ENCODE data around the gene ITGA8. TPM values are rescaled to one million over a fixed set of nuclear protein-coding genes. Genes with fewer than 3 reads are reported as not detected.

Gene ITGA8
- polyA plus RNA-seq, 1 experiment: 0.25 TPM

DNA sequence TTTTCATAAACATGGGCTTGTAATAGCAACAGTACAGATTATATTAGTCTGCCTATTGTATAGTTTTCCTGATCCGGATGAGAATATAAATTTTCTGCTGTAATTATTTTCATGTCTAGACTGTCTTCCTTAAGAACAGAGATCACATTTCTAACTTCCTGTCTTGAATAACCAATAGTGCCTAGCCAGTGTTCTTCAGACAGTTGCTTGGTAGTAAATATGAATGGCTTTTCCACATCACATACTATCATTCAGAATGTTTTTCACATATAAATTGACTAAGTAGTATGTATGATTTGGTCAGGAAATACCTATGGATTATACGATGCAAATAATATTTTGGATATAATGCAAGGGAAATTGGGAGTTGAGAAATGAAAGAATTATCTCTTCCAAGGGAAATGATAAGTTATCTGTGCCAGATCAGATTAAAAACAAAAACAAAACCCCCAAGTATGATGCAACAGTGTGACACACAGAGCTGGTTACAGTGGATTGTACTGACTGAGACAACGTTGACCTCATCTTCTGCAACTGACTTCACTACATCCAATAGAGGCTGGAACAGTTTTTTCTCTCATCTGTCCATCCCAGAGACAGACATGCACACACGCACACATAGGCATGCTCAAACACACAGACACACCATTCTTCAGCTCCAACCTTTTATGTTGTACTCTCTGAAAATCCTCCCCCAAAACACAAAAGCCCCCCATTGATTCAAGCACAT is 16.4 kb downstream of the ITGA8 start:
- Histone ChIP-seq H3K4me3 (ENCODE audit: low read depth, low read length) (no peak overlapping the region), H3K27ac (ENCODE audit: low read depth, low read length) (no peak overlapping the region), H3K27me3 (ENCODE audit: control insufficient read depth, insufficient read depth, low read length) (peaks cover 3% of the 10 kb centered on the region), H3K9me3 (ENCODE audit: control insufficient read depth, insufficient read depth, low read length) (no peaks in the 10 kb centered on the region)
- CTCF ChIA-PET: no interaction called here
- TF ChIP-seq, protein P1, sequence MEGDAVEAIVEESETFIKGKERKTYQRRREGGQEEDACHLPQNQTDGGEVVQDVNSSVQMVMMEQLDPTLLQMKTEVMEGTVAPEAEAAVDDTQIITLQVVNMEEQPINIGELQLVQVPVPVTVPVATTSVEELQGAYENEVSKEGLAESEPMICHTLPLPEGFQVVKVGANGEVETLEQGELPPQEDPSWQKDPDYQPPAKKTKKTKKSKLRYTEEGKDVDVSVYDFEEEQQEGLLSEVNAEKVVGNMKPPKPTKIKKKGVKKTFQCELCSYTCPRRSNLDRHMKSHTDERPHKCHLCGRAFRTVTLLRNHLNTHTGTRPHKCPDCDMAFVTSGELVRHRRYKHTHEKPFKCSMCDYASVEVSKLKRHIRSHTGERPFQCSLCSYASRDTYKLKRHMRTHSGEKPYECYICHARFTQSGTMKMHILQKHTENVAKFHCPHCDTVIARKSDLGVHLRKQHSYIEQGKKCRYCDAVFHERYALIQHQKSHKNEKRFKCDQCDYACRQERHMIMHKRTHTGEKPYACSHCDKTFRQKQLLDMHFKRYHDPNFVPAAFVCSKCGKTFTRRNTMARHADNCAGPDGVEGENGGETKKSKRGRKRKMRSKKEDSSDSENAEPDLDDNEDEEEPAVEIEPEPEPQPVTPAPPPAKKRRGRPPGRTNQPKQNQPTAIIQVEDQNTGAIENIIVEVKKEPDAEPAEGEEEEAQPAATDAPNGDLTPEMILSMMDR (IDR thresholded peaks at IDR 0.05; ENCODE audit: low read depth, low read length): no peak
- DNase-seq (ENCODE audit: low read depth, low spot score): no peak
- POLR2A ChIA-PET: no interaction called here

DNA sequence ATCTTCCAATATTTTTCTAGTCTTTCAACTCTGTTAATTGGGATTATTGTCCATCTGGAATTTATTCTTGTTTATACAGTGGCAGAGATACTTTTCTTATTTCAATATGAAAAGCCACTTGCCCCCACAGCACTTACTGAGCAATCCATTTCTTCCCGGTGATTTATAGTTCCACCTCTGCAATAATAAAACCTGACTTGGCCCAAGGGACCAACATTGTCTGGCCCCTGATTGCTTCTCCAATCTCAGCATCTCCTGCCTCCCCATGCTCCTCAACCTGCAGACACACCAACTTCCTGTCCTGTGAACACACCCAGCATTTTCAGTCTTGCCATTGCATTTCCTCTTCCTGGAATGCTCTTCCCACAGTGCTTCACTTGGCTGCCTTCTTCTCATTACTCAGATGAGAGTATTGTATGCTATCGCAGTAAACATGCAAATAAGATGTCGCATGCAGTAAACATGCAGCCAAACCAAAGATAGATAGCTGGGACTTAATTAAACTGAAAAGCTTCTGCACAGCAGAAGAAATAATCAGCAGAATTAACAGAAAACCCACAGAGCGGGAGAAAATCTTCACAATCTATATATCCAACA is 19.5 kb downstream of the ITGA8 start:
- Histone ChIP-seq H3K4me3 (ENCODE audit: low read depth, low read length) (no peak overlapping the region), H3K27me3 (ENCODE audit: control insufficient read depth, insufficient read depth, low read length) (peaks cover 3% of the 10 kb centered on the region), H3K27ac (ENCODE audit: low read depth, low read length) (no peak overlapping the region), H3K9me3 (ENCODE audit: control insufficient read depth, insufficient read depth, low read length) (no peaks in the 10 kb centered on the region)
- ChIA-PET CTCF (no interaction called here), POLR2A (no interaction called here)
- TF ChIP-seq, protein P1 (IDR thresholded peaks at IDR 0.05; ENCODE audit: low read depth, low read length): no peak
- DNase-seq (ENCODE audit: low read depth, low spot score): no peak

DNA sequence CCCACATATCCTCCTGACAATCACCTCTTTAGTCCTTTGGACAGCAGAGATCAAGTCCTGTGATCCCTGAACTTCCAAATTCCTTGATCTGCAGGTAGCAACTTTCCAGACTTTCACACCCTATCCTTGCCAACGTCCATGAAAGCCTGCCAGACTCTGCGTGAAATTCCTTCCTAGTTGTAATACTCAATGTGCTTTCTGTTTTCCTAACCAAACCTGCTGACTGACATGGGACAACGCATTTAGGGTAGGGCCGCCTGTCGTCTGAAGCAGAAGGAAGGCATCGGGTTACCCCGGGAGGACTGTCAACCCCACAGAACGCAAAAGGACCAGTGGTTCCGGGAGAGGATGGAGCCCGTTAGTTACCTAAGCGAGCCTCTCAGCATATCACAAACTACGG is 23.9 kb downstream of the ITGA8 start:
- ChIA-PET POLR2A (no interaction called here), CTCF (no interaction called here)
- H3K4me3 ChIP-seq (ENCODE audit: low read depth, low read length): no peak overlapping the region
- TF ChIP-seq, protein P1 (IDR thresholded peaks at IDR 0.05; ENCODE audit: low read depth, low read length): no peak
- no peak for DNase-seq (ENCODE audit: low read depth, low spot score)
- H3K27me3 ChIP-seq (ENCODE audit: control insufficient read depth, insufficient read depth, low read length): peaks cover 4% of the 10 kb centered on the region
- no peak overlapping the region for H3K27ac ChIP-seq (ENCODE audit: low read depth, low read length)
- H3K9me3 ChIP-seq (ENCODE audit: control insufficient read depth, insufficient read depth, low read length): no peaks in the 10 kb centered on the region

DNA sequence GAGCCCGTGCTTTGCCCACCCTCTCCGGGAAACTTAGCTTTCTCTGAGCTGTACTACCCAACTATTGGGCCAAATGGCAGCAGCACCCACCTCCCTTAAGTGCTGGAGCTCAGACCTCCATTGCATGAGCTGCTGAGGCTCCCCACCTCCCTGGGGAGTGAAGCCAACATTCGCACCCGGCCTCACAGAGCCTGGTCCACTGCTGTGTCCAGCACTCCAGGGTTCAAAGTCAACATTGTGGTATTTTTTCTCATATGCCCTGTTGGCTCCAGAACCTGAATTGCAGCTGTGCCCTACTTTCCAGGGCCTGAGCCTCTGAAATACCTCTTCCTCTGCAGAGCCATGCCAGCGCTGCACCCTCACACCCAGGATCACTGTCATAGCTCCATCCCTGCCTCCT is 29.7 kb downstream of the ITGA8 start:
- Histone ChIP-seq H3K9me3 (ENCODE audit: control insufficient read depth, insufficient read depth, low read length) (no peaks in the 10 kb centered on the region), H3K27ac (ENCODE audit: low read depth, low read length) (no peak overlapping the region), H3K27me3 (ENCODE audit: control insufficient read depth, insufficient read depth, low read length) (peaks cover 7% of the 10 kb centered on the region), H3K4me3 (ENCODE audit: low read depth, low read length) (no peak overlapping the region)
- DNase-seq (ENCODE audit: low read depth, low spot score): no peak
- TF ChIP-seq, protein P1 (IDR thresholded peaks at IDR 0.05; ENCODE audit: low read depth, low read length): no peak
- CTCF ChIA-PET: no interaction called here
- POLR2A ChIA-PET: no interaction called here

DNA sequence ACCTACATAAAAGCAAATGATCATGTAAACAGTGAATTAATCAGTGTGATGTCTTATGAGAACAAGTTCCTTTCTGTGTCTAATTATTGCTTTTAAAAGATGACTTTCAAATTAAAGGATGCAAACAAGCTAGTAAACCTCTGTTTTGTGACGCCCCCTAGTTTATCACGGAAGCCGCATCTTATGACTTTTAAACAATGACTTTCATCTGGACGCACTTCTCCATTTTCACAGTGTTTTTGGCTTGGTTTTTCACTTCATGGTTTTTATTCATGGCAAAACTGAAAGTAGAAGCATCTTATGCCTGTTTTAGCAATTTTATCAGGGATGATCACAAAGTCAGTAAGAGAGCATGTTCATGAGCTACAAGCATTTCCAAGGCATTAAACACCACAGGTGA is 35.0 kb downstream of the ITGA8 start:
- no peak overlapping the region for H3K4me3 ChIP-seq (ENCODE audit: low read depth, low read length)
- H3K9me3 ChIP-seq (ENCODE audit: control insufficient read depth, insufficient read depth, low read length): no peaks in the 10 kb centered on the region
- DNase-seq (ENCODE audit: low read depth, low spot score): no peak
- peaks cover 3% of the 10 kb centered on the region for H3K27me3 ChIP-seq (ENCODE audit: control insufficient read depth, insufficient read depth, low read length)
- TF ChIP-seq, protein P1 (IDR thresholded peaks at IDR 0.05; ENCODE audit: low read depth, low read length): no peak
- H3K27ac ChIP-seq (ENCODE audit: low read depth, low read length): no peak overlapping the region
- ChIA-PET POLR2A (no interaction called here), CTCF (no interaction called here)

Measured in AG04450 (cell line).